Right kidney (tissue), 1 donor: ENCODE data around the gene SKAP2.

Experiments
- DNase-seq: peaks from one replicate; pipeline ENCODE4 v3.0.0-alpha.2; 2016

SKAP2 gene

DNA sequence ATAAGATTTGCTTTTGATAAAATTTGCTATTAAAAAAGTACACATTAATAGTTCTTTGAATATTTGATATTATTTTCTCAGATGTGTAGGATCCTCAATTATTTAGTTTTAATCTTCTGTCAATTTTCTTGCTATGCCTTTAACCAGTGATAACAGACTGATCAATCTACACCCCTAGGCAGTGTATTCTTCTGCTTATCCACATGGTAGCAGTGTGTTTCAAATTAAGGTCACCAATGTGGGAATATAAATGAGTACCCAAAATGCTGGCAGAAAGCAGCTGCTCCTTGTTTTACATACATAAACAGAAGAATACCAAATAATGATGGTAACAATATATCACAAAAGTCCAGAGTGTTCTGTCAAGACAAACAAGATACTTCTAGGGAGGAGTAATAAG is 87.0 kb downstream of the SKAP2 start:
- DNase-seq, result no peak

DNA sequence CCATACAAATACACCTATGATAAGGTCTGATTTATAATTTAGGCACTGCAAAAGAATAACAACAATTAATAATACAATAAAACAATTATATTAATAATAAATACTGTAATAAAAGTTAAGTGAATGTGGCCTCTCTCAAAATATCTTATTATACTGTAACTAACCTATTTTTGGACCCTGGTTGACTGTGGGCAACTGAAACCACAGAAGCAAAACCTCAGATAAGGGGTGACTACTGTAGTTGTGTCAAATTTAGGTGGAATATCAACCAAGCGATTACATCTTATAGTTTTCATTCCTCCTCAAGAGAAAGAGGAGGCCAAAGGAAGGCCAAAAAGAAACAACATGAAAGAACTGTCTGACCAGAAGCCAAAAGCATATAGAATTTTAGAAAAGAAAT is 103.9 kb downstream of the SKAP2 start:
- DNase-seq, result no peak

DNA sequence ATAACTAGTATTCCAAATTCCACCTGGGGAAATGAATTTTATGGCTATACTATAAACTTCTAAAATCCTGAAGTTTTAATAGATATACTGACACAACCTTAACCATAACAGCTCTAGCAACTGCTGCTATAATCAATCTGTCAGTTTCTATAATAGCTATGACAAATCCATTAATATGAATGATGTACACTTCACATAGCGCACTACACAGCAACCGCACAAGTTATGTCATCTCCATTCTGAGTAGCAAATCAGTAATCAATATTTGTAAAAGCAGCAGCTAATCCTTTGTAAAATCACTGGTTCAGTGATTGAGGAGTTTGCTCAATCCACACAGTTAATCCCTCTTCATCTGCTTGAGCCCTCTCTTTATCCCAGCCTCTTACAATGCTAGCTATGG is 105.3 kb downstream of the SKAP2 start:
- DNase-seq, result no peak

DNA sequence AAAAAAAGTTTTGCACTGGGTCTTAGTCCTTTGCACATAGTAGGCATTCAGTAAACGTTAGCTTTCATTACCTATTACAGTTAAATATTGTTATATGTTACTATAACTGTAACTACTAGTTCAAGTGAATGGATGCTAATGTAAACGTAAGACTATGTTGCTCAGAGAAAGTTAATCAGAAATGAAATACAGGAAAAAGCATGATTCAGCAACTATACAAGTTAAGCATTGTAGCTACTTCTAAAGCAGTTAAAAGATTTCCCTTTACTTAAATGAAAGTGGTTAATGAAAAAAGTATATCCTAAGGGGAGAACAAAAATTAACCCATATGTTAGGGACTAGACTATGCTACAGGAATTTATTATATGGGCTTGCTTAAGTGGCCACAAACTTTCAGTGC is 121.2 kb downstream of the SKAP2 start:
- DNase-seq, result no peak

DNA sequence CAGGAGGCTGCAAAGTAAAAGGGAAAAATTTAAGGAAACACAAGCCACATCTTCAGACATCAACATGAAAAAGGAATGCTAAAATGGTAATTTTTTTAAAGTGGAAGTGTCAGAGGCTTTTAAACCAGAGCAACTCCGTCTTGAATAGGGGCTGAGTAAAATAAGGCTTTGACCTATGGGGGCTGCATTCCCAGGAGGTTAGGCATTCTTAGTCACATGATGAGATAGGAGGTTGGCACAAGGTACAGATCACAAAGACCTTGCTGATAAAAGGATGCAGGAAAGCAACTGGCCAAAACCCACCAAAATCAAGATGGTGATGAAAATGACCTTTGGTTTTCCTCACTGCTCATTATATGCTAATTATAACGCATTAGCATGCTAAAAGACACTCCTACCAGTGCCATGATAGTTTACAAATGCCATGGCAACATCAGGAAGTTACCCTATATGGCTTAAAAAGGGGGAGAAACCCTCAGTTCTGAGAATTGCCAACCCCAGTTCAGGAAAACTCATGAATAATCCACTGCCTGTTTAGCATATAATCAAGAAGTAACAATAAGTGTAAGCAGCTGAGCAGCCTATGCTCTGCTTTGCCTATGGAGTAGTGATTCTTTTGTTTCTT is 128.3 kb downstream of the SKAP2 start:
- DNase-seq, result no peak

DNA sequence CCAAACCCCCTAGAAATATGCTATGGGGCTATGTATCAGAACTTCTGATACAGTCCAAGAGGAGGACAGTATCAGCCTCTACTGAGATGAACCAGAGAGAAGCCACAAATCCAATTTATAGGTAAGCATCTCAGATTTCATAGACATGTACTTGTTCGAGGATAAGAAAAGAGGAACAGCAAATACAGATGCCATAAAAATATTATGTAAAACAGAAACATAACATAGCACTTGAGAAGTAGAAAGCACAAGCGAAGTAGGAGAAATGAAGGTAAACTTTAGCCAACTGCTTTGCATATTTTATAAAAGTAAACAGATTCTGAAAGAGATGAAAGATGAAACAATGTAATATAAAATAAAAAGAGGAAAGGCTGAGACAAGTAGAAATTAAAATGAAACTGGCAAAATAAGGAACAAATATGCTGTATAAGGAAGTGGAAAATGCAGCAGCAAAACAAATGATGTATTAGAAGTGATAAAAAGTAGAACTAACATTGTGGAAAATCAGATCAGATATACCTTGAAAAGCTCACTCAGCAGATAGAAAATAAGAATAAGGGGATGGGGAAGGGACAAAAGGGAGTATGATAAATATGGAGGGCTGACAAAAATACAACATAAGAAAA is 135.1 kb downstream of the SKAP2 start:
- no peak for DNase-seq

DNA sequence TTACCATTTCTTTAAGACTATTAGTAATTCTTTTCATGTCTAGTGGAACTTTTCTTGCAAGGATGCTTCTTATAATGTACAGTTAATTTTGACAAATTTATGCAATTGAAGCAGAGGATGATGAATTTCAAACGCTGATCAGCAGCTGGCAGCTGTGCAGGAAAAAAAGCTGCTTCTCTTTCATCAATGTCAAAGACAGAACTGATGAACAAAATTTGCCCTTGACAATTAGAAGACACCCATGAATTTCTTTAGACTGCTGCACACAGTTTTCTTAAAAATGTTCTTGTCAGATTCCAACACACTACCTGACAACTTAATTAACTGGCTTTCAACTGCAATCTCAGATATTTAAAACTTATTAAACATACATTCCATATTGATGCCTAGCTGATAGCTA is 138.3 kb downstream of the SKAP2 start:
- DNase-seq, result no peak

DNA sequence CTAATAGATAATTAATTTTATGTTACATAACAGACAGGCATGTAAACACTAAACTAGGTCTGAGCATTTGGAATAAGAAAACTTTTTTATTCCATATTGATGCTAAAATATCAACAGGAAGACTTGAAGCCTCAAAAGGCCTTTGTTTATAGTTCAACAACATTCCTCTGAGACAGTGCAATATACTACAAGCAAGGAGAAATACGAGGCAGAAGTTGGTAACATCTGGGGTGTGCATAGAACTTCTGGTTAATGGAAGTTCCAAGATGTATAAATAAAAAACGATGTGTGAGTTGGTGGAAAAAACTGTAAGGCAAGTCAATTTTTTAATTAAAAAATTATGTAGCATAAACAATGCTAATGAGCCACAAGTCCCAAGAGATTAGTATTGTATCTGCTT is 139.6 kb downstream of the SKAP2 start:
- DNase-seq, result no peak

DNA sequence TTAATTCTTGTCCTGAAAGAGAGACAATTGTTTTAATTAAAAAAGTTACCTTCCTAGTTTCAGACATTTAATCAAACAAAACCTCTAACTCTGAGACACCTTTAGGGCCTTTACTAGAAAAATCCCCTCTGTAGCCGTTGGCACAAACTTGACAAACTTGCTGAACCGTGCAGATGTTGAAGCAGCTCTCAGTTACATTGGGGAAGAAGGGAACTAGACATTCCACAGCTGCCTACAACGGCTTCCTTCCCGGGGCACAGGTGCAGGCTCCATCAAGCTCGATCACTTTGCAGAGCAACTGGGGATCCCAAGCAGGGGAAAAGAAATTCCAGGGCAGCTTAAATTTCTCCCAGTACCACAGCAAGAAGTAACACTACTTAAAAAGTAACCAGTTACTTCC is 141.3 kb downstream of the SKAP2 start:
- no peak for DNase-seq

DNA sequence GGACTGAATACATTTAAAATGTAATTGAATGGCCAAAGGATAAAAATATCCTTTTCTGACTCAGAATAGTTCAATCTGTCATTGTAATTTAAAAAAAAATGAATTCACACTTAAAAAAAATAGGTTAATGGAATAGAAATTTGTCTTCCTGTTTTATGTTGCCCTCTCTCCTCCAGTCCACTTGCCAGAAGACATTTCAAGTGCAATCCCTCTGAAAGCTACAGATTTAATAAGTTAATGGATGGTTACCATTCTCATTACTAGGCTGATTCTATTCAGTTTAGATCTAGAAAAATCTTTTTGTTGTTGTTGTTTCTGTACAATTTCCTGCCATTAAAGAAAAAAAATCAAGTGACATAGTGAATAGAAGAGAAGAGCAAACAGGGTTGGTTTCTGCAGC is 142.9 kb downstream of the SKAP2 start:
- DNase-seq, result no peak

DNA sequence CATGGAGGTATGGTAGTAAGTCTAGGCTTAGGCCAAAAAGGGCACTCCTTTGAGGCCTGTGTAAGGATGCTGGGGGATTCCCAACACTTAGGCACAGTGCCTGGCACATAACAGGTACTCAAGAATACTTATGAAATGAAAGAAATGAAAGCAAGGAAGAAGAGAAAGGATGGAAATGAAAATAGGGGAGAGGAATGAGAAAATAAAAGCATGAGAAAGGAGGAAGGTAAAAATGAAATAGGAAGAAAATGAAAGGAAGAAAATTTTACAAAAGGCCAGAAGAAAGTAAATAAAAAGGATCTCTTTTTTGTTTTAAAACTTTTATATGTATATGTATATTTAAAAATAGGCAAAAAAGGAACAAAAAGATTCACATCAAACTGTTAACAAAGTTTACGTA is 146.3 kb downstream of the SKAP2 start:
- no peak for DNase-seq

DNA sequence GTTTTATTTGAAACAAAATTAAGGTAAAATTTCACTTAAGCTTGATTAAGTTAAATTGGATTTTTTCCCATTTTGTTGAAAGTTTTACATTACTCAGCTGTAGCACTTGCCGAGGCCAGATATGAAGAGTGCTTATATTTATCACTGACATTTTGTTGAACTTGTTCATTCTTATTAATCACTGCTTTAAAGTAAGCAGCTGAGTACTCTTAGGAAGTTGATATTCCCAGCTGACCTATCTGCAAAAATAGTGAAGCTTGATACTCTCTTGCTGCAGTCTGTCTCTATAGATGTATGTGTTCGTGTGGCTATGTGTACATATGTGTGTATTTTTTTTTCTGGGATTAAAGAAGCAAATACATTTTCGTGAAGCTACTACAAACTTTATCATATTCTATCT is 150.0 kb downstream of the SKAP2 start:
- DNase-seq, result no peak

DNA sequence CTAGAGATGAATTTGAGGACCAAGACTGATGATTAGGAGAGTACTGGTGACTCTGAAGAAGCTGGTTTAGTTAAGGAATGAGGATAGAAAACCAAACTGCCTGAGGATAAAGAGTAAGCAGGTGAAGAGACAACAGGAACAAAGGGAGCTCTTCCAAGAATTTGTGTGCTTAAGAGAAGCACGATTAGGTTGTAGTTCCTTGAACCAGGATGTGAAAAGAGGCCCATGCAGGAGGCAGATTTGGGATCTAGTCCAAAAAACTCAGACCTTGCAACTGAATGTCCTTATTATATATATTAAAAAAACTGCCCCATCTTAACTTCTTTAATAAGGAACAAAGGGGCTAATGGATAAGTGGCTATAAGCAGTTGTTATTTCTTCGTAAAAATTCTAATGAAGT is 150.4 kb downstream of the SKAP2 start:
- no peak for DNase-seq

DNA sequence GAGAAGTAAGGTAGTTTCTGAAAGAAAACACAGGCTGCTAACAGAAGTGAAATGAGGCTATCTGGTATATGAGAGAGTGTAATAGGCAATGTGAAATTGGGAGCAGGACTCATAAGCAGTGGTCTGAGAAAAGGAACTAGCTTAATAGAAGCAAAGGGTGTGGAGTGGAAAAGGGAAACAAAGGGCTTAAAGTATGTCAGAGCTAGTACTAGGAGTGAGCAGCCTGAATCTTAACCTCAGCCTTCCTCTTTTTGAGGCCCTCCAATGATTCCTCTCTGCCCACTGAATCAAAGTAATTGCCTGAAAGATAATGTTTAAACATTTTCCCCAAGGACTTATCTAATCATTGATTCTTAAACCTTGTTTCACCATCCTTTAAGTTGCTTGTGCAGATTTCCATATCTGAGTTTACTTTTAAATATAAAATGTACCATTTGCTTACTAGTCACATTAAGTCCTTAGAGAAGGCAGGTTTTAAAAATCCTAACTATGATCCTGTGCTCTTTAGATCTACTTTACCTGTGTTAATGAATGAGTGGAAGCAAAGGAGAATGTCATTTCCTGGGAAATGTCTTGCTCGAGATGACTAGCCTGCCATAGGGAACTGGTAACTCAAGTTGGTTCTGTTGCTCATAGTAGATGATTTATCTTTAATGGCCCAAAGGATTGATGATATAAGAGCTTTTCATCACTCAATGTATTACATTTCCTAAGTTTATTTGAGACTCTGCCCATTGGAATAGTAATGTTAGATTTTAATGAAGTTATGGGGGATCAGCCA is 155.0 kb downstream of the SKAP2 start:
- DNase-seq, result no peak

DNA sequence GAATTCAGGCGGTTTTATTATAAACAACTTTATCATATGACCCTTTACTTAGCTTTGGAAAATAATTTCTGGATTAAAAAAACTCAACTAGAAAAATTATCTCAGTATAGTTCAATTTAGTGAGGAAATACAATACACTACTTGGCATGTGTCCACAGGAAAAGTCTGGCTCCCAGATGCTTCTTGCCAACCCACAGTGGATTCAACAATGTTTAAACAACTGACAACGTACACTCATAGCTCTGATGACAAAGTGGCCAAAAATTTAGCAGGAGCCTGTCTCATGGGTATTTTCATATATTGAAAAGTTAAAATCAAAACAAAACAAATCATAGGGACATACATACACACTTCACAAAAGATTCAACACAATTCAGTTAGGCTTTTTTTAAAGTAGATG is 158.8 kb downstream of the SKAP2 start:
- DNase-seq, result no peak

DNA sequence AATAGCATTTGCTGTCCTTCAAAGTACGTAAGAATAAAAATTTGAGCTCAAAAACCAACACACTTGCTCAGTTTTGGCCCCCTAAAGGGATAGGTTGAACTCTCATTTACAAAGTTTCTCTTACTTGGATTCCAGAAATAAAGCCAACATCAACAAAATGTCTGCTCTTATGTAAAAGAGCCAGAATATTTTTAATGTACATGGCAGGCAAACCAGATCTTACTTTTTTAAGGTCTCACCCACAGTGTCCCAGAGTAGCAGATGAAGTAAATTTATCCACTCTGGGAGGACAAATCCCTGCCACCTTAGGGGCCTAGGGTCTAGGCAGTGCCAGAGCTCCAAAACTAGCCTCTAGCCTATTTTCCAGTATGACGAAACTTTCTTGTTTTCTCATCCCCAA is 159.6 kb downstream of the SKAP2 start:
- DNase-seq, result no peak

DNA sequence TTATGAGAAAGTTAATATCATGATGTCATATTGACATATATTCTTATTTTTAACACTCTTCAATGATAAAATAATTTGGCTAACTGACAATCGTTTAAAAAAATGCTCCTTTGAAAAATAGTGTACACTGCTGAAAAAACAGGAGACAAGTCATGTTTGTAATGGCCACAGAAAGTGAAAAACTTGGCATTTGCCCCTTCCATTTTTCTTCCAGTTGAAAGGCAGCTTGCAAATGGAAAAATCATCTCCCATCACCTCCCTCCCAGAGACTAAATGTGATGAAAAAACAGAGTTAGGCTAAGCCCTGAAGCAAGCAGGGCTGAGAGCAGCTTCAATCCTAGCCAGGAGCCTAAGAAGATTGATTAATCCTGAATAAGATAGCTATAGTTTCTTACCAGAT is 160.4 kb downstream of the SKAP2 start:
- DNase-seq, result no peak

DNA sequence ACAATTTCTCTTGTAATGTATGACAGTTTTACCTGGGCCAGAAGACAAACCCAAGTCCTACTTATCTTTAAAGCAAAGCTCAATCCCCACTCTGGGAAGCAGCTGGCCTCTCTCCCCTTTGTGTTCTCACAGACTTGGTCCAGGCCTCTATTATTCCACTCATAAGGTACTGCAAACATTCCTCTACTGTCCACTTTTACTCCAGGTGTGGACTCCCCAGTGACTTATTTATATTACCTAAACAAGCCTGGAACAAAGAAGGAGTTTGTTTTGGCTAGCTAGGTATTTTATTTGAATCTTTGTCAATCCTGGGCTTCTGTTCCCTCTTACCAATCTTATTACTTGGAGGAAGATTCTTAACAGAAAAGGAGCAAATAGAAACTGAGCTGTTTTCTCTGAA is 163.5 kb downstream of the SKAP2 start:
- no peak for DNase-seq

DNA sequence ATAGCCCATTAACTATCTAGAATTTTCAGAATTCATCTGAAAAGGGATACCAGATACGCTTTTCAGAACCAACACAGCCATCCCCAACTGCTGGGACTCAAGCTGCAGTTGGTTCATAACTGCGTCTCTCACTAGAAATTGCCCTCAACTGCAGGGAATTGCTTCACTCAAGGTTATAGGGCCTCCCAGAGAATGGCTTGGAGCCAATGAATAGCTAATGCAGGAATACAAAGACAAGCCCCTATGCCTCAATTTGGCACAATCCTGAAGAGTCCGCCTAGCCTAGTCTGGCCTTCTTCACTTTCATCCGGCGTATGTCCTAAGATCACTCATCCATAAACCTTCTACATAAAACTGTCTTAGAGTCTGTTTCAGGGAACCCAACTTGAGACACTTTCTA is 164.0 kb downstream of the SKAP2 start:
- no peak for DNase-seq

DNA sequence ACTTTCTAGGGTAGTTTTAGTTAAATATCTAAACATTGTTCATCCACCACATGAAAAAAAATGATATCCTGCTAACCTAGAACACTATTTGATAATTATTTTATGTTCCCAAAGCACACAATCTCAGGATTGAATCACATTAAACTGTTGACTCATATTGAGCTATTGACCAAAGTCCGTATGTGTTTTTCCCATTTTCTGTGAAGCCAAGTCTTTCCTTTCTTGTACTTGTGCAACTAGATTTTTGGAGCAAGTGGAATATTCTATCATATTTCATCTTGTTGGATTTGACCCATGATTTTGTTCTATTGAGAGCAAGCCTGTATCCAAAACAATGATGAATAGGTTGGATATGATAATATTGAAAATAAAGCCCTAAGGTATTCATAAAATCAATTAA is 164.6 kb downstream of the SKAP2 start:
- no peak for DNase-seq

DNA sequence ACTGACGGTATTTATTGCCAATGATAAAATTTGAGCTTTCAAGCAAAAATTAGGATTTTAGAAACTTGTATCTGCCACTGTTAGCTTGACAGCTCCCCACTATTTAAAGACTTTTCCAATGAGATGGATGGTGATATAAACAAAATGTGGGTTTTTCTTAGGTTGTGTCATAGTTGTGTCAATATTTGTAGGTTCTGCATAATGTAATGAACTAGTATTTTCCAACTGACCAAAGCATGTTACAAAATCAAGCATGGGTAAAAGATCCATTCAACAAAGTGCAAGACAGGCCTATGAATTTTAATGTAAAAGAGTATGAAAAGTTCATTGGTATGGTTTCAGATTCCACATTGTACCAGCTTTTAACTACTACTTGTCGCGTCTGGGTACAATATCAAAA is 165.6 kb downstream of the SKAP2 start:
- no peak for DNase-seq

DNA sequence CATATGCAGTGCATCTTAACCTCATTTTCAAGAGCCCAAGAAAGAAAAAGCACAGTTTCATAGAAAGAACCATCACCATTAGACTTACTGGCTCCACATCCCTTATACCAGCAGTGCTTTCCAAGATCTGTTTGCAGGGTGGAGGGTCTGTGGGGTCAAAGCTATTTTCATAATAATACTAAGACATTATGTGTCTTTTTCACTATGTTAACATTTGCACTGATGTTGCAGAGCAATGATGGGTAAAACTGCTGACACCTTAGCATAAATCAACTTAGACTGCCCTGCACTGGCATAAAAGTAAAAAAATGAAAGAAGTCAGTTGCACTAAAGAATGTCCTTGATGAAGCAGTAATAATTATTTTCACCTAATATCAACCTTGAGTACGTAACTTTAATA is 166.2 kb downstream of the SKAP2 start:
- DNase-seq, result no peak

DNA sequence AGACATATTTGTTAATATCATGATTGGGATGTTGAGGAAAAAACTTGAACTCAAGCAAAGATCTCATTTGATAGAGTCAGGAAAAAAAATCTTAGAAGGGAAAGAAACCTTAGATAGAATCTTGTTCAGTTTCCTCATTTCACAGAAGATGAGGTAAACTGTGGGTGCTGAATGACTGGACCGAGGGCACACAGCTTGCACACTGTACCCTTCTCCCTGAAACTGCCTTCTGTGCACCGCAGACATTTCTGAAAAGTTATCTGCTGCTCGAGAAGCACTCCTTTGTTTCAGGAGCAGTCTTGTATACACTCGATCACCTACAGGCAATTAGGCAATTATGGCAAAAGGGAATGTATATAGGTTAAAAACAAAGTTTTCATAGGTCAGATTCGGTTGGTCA is 167.4 kb downstream of the SKAP2 start:
- no peak for DNase-seq

DNA sequence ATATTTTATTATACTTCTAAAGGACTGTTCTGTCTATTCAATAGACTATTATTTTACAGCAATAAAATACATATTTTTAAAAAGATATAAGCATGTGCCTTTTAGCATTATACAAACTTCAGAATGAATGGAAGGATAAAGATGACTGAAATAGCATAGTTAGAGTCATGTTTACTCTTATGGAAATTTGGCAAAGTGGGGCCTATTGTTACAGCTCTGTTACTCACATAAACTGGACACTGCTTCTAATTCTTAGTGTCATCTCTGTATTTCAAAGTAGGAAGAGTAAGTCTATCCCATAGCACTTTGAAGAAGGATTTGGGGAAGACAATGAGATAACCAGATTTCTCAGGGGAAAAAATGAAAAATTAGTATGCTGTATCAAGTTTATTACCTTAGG is 168.2 kb downstream of the SKAP2 start:
- DNase-seq, result no peak
